Kidney glomerular epithelial cell (primary cell): ENCODE results near the gene TMEM94.

Experiments
- DNase-seq: peaks from one replicate; lab custom pipeline; 2025; lab: John Stamatoyannopoulos, UW

TMEM94 gene

DNA sequence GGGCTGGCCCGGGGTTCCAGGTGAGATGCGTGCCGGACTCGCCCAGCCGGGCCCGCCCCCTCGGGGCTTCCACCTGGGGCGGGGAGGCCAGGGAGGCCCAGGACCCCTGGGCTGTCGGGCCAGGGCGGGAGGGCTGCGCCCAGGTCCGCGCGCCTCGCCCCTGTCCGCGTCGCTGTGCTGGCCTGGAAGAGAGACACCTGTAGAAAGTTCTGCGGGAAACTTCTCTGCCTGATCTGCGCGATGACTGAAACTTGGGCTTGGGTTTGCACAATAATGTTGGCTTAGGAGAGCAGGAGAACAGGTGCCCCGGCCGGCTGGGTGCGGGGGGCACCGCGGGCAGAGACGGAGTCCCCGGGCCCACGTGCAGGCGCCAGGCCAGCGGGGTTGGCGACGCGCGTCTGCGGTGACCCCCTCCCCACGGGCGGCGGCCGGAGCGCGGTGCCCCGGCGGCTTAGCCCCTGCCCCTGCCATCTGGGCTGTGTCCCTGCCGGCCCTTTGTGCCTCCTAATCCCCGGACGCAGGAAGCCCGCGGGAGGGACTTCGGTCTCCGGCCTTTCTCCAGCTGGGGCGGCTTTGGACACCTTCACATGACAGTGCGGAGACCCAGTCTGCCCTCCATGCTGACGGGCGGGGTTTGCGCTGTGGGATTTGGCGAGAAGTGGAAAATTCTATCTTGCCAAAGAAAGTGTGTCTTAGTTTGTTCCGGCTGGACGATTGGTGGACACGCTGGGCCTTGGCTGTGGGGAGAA lies 69.5 kb downstream of the TMEM94 start:
- DNase-seq: no peak

DNA sequence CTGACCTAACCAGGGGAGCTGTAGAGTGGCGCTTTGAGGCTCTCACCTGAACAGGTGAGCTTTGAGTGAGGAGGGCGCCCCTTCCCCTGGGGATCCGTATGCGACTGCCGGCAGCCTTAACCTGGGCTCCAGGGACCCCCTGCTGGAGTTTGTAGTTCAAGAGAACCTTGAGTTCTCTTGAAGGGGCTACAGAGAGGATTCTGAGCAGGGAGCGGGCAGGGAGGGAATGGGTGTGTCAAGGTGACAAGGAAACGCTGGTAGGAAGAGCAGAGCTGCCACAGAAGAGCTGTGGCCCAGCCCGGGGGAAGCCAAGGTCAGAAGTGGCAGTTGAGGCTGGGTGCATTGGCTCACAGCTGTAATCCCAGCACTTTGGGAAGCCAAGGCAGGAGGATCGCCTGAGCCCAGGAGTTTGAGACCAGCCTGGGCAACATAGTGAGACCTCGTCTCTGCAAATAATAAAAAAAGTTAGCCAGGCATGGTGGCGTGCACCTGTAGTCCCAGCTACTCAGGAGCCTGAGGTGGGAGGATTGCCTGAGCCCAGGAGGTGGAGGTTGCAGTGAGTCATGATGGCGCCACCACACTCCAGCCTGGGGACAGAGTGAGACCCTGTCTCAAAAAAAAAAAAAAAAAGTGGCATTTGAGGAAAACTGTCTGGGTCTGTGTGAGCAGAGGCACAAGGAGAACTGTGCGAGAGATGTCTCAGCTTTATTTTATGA lies 70.3 kb downstream of the TMEM94 start:
- DNase-seq: no peak

DNA sequence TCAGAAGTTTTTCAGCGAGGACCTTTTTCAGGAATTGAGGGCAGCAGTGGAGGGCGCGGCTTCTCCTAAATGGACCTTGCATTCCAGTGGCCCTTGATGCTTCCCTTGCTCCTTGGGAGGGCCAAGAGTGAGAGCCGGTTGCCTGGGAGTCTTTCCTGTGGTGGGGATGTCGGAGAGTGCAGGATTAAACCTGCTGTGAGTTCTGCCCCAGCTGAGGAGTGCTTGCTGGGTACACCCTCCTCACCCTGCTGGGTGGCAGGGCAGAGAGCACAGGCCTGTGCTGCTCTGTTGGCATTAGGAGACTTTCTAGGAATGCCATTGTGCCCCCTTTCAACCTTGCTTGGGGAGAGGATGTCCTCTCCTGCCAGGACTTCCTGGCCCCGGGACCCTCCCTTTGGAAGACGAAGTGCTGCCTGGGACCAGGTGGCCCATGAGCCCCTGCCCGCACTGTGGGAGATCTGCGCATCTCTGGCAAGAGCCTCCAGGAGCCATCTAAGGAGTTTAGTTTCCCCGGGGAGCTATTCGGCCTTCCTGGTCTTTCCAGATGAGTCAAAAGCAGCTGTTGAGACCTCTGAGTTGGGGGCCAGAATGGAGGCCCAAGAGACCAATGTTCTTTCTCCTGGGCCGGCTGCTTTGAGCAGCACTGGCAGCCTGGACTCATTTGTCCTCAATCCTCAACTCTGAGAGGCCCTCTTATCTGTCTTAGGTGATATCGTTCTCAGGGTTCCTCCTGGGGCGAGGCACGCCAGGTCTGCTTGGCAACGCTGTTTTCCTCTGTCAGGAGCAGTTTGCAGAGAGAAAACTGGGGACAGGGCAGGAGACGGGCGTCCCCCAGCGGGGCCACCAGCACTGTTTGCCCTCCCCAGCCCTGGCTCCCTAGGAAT lies 74.6 kb downstream of the TMEM94 start:
- DNase-seq: no peak

DNA sequence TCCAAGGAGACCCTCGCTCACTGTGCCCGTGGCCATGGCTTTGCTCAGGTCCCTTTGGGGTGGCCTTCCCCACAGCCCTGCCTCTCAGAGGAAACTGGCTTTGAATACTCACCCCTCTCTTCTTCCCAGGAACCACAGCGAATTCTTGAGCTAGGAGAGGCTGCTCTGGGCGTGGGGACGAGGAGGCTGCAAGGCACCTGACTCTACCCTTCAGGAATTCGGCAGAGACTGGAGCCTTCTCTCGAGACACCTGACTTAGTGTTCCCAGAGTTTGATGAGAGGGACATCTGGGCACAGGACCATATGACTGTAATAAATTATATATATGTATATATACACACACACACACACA lies 75.3 kb downstream of the TMEM94 start:
- DNase-seq: no peak

DNA sequence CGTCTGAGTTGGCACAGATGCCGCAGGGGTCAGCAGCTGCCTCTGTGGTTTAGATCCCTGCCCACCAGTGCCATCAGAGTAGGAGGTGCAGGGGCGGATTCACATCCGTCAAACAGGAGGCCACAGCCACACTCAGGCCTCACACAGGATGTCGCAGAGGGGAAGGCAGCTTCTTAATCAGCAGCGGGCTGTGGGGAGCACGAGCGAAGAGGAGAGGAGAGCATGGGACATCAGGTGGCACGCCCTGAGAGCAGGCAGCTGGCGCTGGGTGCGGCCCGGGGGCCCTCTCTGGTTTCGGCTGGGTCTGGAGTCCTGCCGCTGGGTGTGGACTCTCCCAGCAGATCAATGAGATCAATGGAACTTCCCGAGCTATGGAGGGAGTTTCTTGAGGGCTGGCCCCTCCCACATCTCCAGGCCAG lies 78.7 kb downstream of the TMEM94 start:
- DNase-seq: no peak

DNA sequence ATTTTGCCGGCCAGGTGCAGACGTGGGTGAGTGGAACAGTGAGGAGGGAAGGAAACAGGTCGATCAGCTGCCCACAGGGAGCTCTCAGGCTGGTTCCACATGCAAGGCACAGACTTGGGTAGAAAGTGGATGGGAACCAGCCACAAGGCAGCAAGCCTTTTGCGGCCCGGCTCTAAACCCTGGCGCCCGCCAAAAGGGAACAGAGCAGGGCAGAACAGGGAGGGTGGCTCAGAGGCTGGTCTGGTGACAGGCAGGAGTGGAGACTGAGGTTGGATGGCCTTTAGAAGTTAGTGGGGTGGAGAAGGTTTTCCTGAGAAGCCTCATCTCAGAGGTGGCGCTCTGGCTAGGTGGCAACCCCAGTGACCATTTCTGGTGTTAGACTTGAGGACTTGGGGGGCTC lies 79.4 kb downstream of the TMEM94 start:
- DNase-seq: no peak

DNA sequence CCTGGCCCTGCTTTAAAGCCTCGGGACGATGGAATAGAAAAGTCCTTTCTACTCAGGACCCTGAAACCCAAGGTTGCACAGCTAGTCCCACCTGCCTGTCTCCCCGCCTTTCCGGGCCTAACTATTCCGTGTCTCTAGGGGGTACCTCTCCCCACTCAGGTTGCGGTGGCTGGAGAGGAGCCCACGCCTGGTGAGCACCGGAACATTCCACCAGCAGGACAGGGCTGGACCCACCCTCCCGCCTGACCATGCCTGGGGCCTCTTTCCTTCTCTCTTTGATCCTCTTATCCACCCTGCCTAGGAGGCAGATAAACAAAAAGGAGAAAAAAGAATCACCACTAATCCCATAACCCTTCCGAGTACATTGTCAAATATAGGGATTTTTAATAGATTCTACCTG lies 79.9 kb downstream of the TMEM94 start:
- no peak for DNase-seq

DNA sequence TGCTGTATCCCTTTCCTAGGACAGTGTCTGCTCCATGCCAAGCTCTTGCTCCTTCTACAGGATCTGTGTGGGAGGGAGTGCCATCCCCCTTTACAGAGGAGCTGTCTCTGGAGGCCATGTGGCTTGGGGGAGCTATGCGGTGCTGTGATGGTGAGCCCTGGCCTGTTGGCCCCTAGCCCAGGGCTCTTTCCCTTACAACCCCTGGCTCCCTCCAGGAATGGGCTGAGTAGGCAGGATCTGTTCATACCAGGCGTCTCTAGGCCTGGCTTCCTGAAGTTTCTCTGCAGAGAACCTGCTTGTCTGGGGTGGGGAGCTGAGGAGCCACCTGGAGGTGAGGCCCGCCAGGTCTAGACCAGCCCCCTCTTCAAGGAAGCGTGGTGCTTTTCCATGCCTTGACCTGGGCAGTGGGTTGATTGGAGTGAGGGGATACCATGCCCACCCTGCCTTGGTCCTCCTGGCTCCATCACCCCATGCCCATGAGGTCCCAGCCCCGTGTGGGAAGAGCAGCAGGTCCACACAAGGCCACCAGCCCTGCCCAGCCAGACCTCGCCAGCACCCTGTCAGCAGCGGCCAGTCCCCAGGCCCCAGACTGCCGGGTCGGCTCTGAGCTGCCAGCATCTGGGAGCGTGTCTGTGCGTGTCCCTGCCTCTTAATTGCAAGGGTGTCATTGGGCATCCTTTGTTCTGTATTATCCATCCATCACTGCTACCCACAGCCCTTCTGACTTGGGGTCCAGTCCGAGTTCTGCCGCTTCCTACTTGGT lies 83.7 kb downstream of the TMEM94 start:
- DNase-seq: no peak

DNA sequence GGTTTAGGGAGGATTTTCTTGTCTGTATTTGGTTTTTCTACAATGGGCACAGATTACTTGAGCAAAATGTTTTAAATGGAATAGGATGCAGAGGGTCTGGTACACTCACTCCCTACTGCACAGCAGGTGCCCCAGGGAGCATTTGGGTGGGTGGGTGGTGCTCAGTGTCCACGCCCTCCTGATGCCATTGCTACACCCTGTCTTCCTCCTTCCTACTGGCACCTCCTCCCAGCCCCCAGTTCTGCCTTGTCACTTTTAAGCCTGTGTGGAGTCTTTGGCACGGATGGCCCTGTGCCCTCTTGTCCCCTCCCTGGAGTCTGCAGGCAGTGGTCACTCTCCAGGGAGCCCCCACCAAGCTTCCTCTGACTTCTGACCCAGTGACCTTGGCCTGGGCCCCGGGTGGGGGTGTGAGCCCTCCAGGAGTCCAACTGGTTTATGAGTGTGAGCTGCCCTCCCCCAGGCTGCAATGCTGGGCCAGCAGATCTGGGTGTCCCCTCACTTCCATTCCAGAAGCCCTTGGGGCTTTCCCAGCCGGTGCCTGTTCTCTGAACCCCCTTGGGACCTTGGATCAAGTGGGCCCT lies 84.6 kb downstream of the TMEM94 start:
- no peak for DNase-seq

DNA sequence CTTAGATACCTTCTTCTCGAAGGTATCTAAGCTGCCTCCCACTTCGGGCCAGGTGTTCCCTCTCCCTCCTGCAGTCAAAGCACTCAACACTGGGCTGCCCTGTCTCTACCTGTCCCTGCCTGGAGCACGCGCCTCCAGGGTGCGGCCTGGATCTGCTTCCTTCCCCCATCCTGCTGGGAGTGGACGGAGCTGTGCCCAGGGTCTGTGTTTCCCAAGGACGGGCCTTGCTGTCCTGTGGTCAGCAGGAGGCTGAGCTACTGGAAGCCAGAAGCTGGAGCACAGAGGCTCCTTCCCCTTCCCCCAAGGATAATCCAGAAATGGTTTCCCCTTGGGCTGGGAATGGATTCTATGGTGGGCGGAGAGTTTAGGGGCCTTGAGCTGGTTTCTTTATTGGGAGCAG lies 85.8 kb downstream of the TMEM94 start:
- DNase-seq: no peak

DNA sequence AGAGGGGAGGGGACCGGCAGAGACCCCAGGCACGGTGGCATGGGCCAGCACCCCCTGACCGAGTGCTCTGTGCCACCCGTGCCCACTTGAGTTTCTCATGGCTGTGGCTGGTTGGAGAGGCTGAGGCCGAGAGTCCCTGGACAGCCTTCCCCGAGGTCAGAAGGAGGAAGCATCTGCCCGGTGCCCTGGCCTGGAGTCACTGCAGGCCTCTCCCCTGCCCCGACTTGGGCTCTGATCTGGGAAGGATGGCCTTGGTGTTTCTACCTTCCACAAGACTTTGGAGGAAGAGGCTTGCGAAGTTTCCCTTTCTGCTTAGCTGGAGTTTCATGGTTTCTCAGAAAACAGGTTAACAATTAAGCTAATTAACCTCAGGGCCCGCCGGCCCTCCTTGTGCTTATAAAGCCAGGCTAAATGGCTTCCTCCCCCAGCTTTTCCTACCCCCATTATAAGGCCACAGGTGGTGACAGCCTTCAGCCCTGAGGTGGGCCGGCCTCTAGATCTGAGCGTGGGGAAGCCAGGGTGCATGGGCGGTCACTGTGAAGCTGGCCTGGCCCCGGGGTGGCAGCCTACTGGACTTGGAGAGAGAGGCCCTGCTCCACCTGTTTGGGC lies 86.4 kb downstream of the TMEM94 start:
- DNase-seq: no peak

DNA sequence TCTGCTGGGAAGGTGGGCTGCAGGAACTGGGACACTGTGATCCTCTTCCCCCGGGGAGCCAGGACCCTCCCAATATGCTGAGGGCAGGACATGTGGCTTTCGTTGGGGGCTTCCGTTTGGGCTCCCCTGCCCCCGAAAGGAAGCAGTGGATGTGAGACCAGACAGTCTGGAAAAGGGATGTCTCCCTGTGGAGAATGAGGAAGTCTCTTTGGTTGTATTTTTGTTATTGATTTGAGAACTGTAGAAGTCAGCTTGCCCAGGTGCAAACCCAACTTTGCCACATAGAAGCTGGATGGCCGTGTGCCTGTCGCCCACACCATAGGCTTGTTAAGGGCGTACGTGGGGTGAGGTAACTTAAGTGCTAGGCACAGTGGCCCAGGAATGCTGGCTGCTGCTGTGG lies 87.8 kb downstream of the TMEM94 start:
- DNase-seq: no peak

DNA sequence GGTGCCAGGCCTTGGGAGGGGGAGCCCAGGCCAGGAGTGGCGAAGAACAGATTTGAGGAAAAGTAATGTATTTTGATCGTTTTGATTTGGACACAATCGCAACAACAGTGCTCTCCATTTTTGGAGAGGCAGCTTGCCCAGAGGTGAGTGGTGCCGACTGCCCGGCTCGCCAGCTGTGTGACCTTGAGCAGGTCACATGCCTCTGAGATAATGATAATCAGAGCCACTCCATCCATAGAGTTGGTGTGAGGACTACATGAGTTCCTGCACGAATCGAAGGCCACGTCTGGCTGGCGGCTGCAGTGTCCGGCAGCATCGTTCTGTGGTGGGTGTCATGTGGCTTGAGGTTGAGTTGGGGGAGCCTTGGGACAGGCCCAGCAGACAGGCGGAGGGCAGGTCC lies 89.7 kb downstream of the TMEM94 start:
- no peak for DNase-seq

DNA sequence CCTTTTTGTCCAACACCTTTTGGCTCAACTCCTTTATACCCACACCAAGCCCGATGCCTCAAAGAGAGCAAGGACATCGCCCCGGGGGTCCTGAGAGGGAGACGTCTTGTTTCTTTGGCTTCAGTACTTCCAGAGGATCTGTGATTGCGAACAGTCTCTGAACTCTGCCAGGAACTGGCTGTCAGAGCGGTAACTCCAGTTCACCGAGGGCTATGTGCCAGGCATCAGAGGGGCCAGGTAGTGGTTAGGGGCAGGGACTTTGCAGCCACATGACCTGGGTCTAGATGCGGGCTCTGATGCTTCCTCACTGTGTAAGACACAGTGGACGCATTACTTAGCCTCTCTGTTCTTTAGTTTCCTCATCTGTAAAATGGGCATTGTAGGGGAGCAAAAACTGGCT lies 90.7 kb downstream of the TMEM94 start:
- DNase-seq: no peak

DNA sequence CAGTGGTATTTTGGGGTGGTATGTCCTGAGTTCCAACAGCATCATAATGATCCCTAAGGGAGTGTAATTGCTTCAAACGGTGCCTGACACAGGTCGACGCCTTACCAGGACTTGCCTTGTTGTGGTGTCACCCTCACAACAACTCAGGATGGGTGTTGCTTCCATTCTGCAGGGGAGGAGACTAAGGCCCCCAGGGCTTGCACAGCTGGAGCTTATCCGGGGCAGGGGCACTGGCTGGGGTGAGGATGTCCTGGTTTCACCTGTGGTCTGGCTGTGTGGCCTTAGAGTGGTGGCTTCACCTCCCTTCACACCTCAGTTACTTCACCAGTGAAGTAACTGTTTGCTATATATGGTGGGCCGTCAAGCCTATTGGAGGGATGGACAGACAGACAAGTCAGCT lies 92.4 kb downstream of the TMEM94 start:
- no peak for DNase-seq
